Pancreas (tissue), 10 donors: ENCODE data around the gene YAE1. TPM values are rescaled to one million over a fixed set of nuclear protein-coding genes. Genes with fewer than 3 reads are reported as not detected.

Source experiments
- ATAC-seq, 4 donors: fragments of 200-7000 bp; cut with Tn5 transposase; one replicate each; pipeline versions ENCODE4 v1.8.0 to v1.9.1; 2020; ENCODE audit warnings: mild to moderate bottlenecking in 4 of 4, moderate library complexity in 4 of 4
- DNase-seq, 6 donors: peaks; one replicate each; pipeline ENCODE4 v3.0.0-alpha.2; 2020
- FAIRE-seq: peaks from 2 replicates; lab custom pipeline; 2012; peaks lifted over from hg19 to GRCh38; lab: Jason Lieb, UNC
- H3K27ac ChIP-seq, 4 donors: fragments of 200-600 bp; sonication (generic); 1 replicate in 3 of 4; 2 replicates in 1 of 4; pipeline versions ENCODE4 v1.5.0 to v1.8.0; 2020
- H3K27me3 ChIP-seq, 4 donors: fragments of 200-600 bp; one replicate each; pipeline ENCODE4 v1.8.0; 2021
- H3K36me3 ChIP-seq, 3 donors: fragments of 200-600 bp; sonication (generic) in 1 of 3; one replicate each; pipeline versions ENCODE4 v1.5.0 to v1.8.0; 2020 to 2021
- H3K4me1 ChIP-seq, 3 donors: fragments of 200-600 bp; one replicate each; pipeline ENCODE4 v1.8.0; 2021
- H3K4me3 ChIP-seq, 4 donors: fragments of 200-600 bp; sonication (generic) in 2 of 4; one replicate each; pipeline versions ENCODE4 v1.5.0 to v1.8.0; 2020 to 2021
- H3K9me3 ChIP-seq, 4 donors: fragments of 200-600 bp; one replicate each; pipeline ENCODE4 v1.8.0; 2021
- WGBS, 2 donors: extraction: QIAGEN DNeasy Blood & Tissue Kit; methylation state at CpG; one replicate each; pipeline ENCODE4 v1.1.7; 2013; 5-methylcytosine and 5-hydroxymethylcytosine counted together
- intact Hi-C, 3 donors: fragments of 100-400 bp; cut with DNase I; formaldehyde crosslinking; loops; one replicate each; pipeline versions ENCODE4 v1.11.1 to v1.14.2; 2022
- polyA plus RNA-seq, 2 donors: library from polyadenylated mRNA; stranded (reverse); fragments of 200-250 nt; gene quantifications; one replicate each; pipeline ENCODE4 v1.2.3, GENCODE V29; 2013
- total RNA-seq, 6 donors: library from RNA; stranded (reverse); fragmentation: NEBNext Ultra II Directional in 4 of 6; extraction: Animal tissue kit (Norgen Biotek cat#: 25700) in 4 of 6; gene quantifications; one replicate each; pipeline versions ENCODE4 v1.2.1 to v1.2.4, GENCODE V29; 2021 to 2023
- TF ChIP-seq, protein P1 (sequence below), 4 donors: fragments of 200-600 bp; sonication (generic) in 3 of 4; IDR thresholded peaks; one replicate each; pipeline versions ENCODE4 v1.5.0 to v1.8.0; 2021; ENCODE audit warnings: antibody characterized with exemption in 4 of 4
- donor health status: healthy with polysubstance abuse.
- donor health status: DM: no; HTN: no; CAD: no; lungs with moderate emphysema.
- donor health status: DM: no; HTN: no; CAD: no.
- donor health status: control.
- donor health status: control.
- donor health status: Bipolar disorder and iron deficiency.
- donor health status: DM: yes; HTN: yes; CAD: no.
- donor health status: DM: no; HTN: no; CAD: no.
- donor health status: DM: no; HTN: no; CAD: no.
- donor health status: DM: yes; HTN: yes; CAD: no.

Gene YAE1
- total and polyA plus RNA-seq, 8 donors: 6.4 to 17.6 (median 8.2) TPM

- Histone ChIP-seq H3K4me1 (no peaks in the 10 kb centered on the region), H3K27ac (no peak overlapping the region), H3K27me3 (no peaks in the 10 kb centered on the region), H3K4me3 (no peak overlapping the region), H3K36me3 (no peaks in the 10 kb centered on the region), H3K9me3 (no peaks in the 10 kb centered on the region)
- TF ChIP-seq, protein P1, sequence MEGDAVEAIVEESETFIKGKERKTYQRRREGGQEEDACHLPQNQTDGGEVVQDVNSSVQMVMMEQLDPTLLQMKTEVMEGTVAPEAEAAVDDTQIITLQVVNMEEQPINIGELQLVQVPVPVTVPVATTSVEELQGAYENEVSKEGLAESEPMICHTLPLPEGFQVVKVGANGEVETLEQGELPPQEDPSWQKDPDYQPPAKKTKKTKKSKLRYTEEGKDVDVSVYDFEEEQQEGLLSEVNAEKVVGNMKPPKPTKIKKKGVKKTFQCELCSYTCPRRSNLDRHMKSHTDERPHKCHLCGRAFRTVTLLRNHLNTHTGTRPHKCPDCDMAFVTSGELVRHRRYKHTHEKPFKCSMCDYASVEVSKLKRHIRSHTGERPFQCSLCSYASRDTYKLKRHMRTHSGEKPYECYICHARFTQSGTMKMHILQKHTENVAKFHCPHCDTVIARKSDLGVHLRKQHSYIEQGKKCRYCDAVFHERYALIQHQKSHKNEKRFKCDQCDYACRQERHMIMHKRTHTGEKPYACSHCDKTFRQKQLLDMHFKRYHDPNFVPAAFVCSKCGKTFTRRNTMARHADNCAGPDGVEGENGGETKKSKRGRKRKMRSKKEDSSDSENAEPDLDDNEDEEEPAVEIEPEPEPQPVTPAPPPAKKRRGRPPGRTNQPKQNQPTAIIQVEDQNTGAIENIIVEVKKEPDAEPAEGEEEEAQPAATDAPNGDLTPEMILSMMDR (IDR thresholded peaks at IDR 0.05): no peak
- FAIRE-seq (no peak), ATAC-seq (no peak), DNase-seq (no peak)
- intact Hi-C loops: loop anchor here in 1 of 3 donors (5.0 kb wide), 1 partner anchor 164 kb away; no protein-coding TSS in a partner anchor
- 64 to 78% methylated on average over 2 of the region's 2 CpGs for WGBS, 2 donors
Measured at GRCh38 chr7:39583539-39583938, 17.3 kb downstream of the YAE1 start.

- H3K27ac ChIP-seq: no peak overlapping the region
- intact Hi-C loops: no loop called here
- H3K27me3 ChIP-seq: no peaks in the 10 kb centered on the region
- ATAC-seq: no peak
- H3K36me3 ChIP-seq: no peaks in the 10 kb centered on the region
- H3K4me3 ChIP-seq: no peak overlapping the region
- no peak for DNase-seq
- TF ChIP-seq, protein P1 (IDR thresholded peaks at IDR 0.05): no peak
- H3K9me3 ChIP-seq: no peaks in the 10 kb centered on the region
- H3K4me1 ChIP-seq: no peaks in the 10 kb centered on the region
- FAIRE-seq: no peak
Measured at GRCh38 chr7:39587393-39587792, 21.2 kb downstream of the YAE1 start.

- no peak for ATAC-seq
- FAIRE-seq: no peak
- no peaks in the 10 kb centered on the region for H3K9me3 ChIP-seq
- no peaks in the 10 kb centered on the region for H3K36me3 ChIP-seq
- TF ChIP-seq, protein P1 (IDR thresholded peaks at IDR 0.05): no peak
- DNase-seq: no peak
- no peak overlapping the region for H3K27ac ChIP-seq
- H3K4me1 ChIP-seq: no peaks in the 10 kb centered on the region
- WGBS, 2 donors: 59 to 64% methylated on average over 5 of the region's 5 CpGs
- H3K4me3 ChIP-seq: no peak overlapping the region
- intact Hi-C loops: no loop called here
- no peaks in the 10 kb centered on the region for H3K27me3 ChIP-seq
Measured at GRCh38 chr7:39588416-39588815, 22.2 kb downstream of the YAE1 start.

DNA sequence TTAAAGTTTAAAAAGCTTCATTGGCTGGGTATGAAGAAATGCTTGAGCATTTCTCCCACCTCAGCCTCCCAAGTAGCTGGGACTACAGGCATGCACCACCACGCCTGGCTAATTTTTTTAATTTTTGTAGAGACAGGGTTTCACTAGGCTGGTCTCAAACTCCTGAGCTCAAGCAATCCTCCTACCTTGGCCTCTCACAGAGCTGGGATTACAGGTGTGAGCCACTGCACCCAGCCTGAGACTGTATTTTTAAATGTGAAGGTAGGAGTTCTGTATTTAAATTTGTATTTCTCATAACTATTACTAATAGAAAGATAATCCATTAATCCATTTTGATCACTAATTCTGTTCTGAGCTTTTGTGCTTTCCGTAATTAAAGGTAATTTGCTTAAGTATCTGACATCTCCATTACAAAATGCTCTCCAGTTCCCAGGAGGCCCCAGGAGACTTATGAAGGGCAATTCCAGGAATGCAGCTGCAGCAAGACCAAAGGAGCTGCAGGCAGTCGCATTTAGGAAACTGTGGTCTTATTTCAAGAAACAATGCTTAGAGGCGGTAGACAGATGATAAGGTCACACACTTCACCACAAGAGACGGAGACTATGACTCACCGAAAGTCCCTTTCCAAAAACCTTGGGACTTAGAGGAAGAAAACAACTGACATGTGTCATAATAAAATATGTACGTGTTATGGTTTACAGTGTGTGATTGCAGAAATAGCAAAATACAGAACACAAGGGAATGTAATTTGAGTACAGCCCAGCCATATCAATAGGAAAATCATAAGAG lies 23.3 kb downstream of the YAE1 start:
- Histone ChIP-seq H3K36me3 (no peaks in the 10 kb centered on the region), H3K4me1 (no peaks in the 10 kb centered on the region), H3K9me3 (no peaks in the 10 kb centered on the region), H3K27ac (peak overlapping the region in 1 of 4 donors; percentile 17), H3K4me3 (no peak overlapping the region), H3K27me3 (no peaks in the 10 kb centered on the region)
- intact Hi-C loops: loop anchor here in 1 of 3 donors (10.0 kb wide), 1 partner anchor 155 kb away; no protein-coding TSS in a partner anchor
- WGBS, 2 donors: 61 to 70% methylated on average over 7 of the region's 7 CpGs
- FAIRE-seq (no peak), DNase-seq (peak in 1 of 6 donors; percentile 26), ATAC-seq (peak in 2 of 4 donors; percentile 77 to 81)
- TF ChIP-seq, protein P1 (IDR thresholded peaks at IDR 0.05): no peak

DNA sequence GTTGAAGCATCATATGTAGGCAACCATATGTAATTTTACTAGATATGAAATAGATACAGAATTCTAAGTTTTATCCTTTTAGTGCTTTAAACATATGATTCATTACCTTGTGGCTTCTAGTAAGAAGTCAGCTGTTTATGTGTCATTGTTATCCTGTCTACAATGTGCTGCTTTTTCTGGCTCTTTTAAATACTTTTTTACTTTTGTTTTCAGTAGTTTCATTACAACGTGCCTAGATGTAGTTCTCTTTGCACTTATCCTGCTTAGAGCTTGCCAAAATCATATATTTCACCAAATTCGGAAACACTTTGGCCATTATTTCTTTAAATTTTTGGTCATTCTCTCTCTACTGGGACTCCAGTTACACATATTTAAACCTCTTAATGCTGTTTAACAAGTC lies 26.4 kb downstream of the YAE1 start:
- Histone ChIP-seq H3K36me3 (no peaks in the 10 kb centered on the region), H3K9me3 (no peaks in the 10 kb centered on the region), H3K27me3 (no peaks in the 10 kb centered on the region), H3K4me1 (no peaks in the 10 kb centered on the region), H3K27ac (no peak overlapping the region), H3K4me3 (no peak overlapping the region)
- 51 to 65% methylated on average over 2 of the region's 2 CpGs for WGBS, 2 donors
- intact Hi-C loops: loop anchor here in 1 of 3 donors (10.0 kb wide), 1 partner anchor 152 kb away; no protein-coding TSS in a partner anchor
- DNase-seq: no peak
- peak in 1 of 4 donors; percentile 24 for ATAC-seq
- FAIRE-seq: no peak
- TF ChIP-seq, protein P1 (IDR thresholded peaks at IDR 0.05): no peak
